ENCODE measurements around the gene IL3RA.
A peak's percentile ranks its signal among the peaks of the same experiment; 100 is the strongest.
"Not testable (repeated sequence)": the region's sequence is repeated elsewhere in the genome, so short reads cannot be mapped to it uniquely, and the experiment has no call there.

IL3RA gene

GRCh38 chrX:1332433-1332832, 4.2 kb upstream of the IL3RA start:
- not testable (repeated sequence) for DNase-seq (ENCODE audit: low spot score)

- no peak for DNase-seq (ENCODE audit: low spot score)
Observed at GRCh38 chrX:1334854-1335253, 1.7 kb upstream of the IL3RA start.

GRCh38 chrX:1336948-1337779, 579 bp downstream of the IL3RA start:
- no peak for DNase-seq (ENCODE audit: low spot score)

GRCh38 chrX:1341545-1342184, 5.1 kb downstream of the IL3RA start:
- no peak for DNase-seq (ENCODE audit: low spot score)

GRCh38 chrX:1349606-1350005, 13.0 kb downstream of the IL3RA start:
- not testable (repeated sequence) for DNase-seq (ENCODE audit: low spot score)

GRCh38 chrX:1351981-1352714, 15.6 kb downstream of the IL3RA start:
- no peak for DNase-seq (ENCODE audit: low spot score)

GRCh38 chrX:1354036-1355019, 17.7 kb downstream of the IL3RA start:
- DNase-seq (ENCODE audit: low spot score) = no peak

GRCh38 chrX:1355131-1356046, 18.8 kb downstream of the IL3RA start:
- peak; percentile 68 for DNase-seq (ENCODE audit: low spot score)

- no peak for DNase-seq (ENCODE audit: low spot score)
Observed at GRCh38 chrX:1357993-1358392, 21.4 kb downstream of the IL3RA start.

- DNase-seq (ENCODE audit: low spot score) = no peak
Observed at GRCh38 chrX:1358793-1359476, 22.4 kb downstream of the IL3RA start.

GRCh38 chrX:1359477-1359873, 22.9 kb downstream of the IL3RA start:
- DNase-seq (ENCODE audit: low spot score) = no peak

GRCh38 chrX:1360171-1360570, 23.6 kb downstream of the IL3RA start:
- DNase-seq (ENCODE audit: low spot score) = no peak

- no peak for DNase-seq (ENCODE audit: low spot score)
Observed at GRCh38 chrX:1361275-1361674, 24.7 kb downstream of the IL3RA start.

- no peak for DNase-seq (ENCODE audit: low spot score)
Observed at GRCh38 chrX:1361910-1362309, 25.3 kb downstream of the IL3RA start.

- DNase-seq (ENCODE audit: low spot score) = not testable (repeated sequence)
Observed at GRCh38 chrX:1366363-1366762, 29.8 kb downstream of the IL3RA start.

- DNase-seq (ENCODE audit: low spot score) = no peak
Observed at GRCh38 chrX:1368385-1368698, 31.8 kb downstream of the IL3RA start.

GRCh38 chrX:1378306-1378759, 41.7 kb downstream of the IL3RA start:
- DNase-seq (ENCODE audit: low spot score) = no peak

GRCh38 chrX:1380672-1381233, 44.2 kb downstream of the IL3RA start:
- no peak for DNase-seq (ENCODE audit: low spot score)

GRCh38 chrX:1384658-1385252, 48.2 kb downstream of the IL3RA start:
- DNase-seq (ENCODE audit: low spot score) = peak; percentile 38
